K562 (cell line): ENCODE measurements around the gene MEF2B. TPM values are rescaled to one million over a fixed set of nuclear protein-coding genes. Genes with fewer than 3 reads are reported as not detected.

Source experiments
- ARID1B ChIP-seq: fragments of 450-650 bp; IDR thresholded peaks from 2 replicates; pipeline ENCODE4 v1.6.1; 2016; ENCODE audit warnings: antibody characterized with exemption, mild to moderate bottlenecking, inconsistent platforms
- DACH1 ChIP-seq: fragments of 450-650 bp; IDR thresholded peaks from 2 replicates; pipeline ENCODE4 v1.6.1; 2018; ENCODE audit not compliant: partially characterized antibody
- ELF4 ChIP-seq: fragments of 450-650 bp; formaldehyde crosslinking; IDR thresholded peaks from 2 replicates; pipeline ENCODE4 v1.4.0; 2022; ENCODE audit warnings: missing genetic modification characterization
- GABPB1 ChIP-seq: sonication (generic); formaldehyde crosslinking; IDR thresholded peaks from 2 replicates; pipeline ENCODE4 v1.8.0; 2022; ENCODE audit warnings: mild to moderate bottlenecking, missing genetic modification reagents
- GTF2B ChIP-seq: IDR thresholded peaks from 2 replicates; pipeline ENCODE4 v1.6.1; 2011; ENCODE audit not compliant: insufficient read length; ENCODE audit errors: extremely low read depth
- KDM1A ChIP-seq, 2 experiments: fragments of 450-650 bp; IDR thresholded peaks; 2 replicates each; pipeline ENCODE4 v1.6.1; 2016; ENCODE audit warnings: mild to moderate bottlenecking in 2 of 2
- MAFG ChIP-seq: fragments of 450-650 bp; conservative IDR thresholded peaks from 2 replicates; pipeline ENCODE4 v1.6.1; 2016; ENCODE audit warnings: missing genetic modification characterization, missing compliant biosample characterization
- MTA2 ChIP-seq: fragments of 450-650 bp; IDR thresholded peaks from 2 replicates; pipeline ENCODE4 v1.6.1; 2016; ENCODE audit warnings: low read depth
- NCOA2 ChIP-seq, 2 experiments: fragments of 450-650 bp; IDR thresholded peaks; 2 replicates each; pipeline ENCODE4 v1.6.1; 2018; ENCODE audit warnings: mild to moderate bottlenecking in 2 of 2, moderate library complexity in 1 of 2; ENCODE audit not compliant: partially characterized antibody in 2 of 2
- RAD21 ChIP-seq, 2 experiments: fragments of 250-450 bp in 1 of 2; fragments of 450-650 bp in 1 of 2; sonication (Bioruptor Pico) in 1 of 2; formaldehyde crosslinking in 1 of 2; IDR thresholded peaks in 1 of 2; conservative IDR thresholded peaks in 1 of 2; 2 replicates each; pipeline versions ENCODE4 v1.4.0 to v1.8.0; 2020 to 2022; ENCODE audit warnings: mild to moderate bottlenecking in 2 of 2, moderate library complexity in 1 of 2
- SIN3A ChIP-seq, 2 experiments: fragments of 150-350 bp in 1 of 2; IDR thresholded peaks; 2 replicates each; pipeline ENCODE4 v1.6.1; 2011 to 2016; ENCODE audit warnings: borderline replicate concordance in 2 of 2, low read depth in 2 of 2, low read length in 2 of 2, mild to moderate bottlenecking in 2 of 2, moderate library complexity in 2 of 2; ENCODE audit not compliant: control insufficient read depth in 1 of 2
- SMAD1 ChIP-seq: fragments of 150-350 bp; IDR thresholded peaks from 2 replicates; pipeline ENCODE4 v1.6.1; 2014; ENCODE audit warnings: low read length, low read depth; ENCODE audit not compliant: partially characterized antibody
- TAF15 ChIP-seq: fragments of 200-400 bp; formaldehyde crosslinking; IDR thresholded peaks from 2 replicates; pipeline ENCODE4 v1.6.1; 2017; ENCODE audit warnings: mild to moderate bottlenecking, low read depth, low read length, moderate library complexity
- ZBTB40 ChIP-seq, 2 experiments: fragments of 450-650 bp in 1 of 2; sonication (generic) in 1 of 2; formaldehyde crosslinking in 1 of 2; IDR thresholded peaks; 2 replicates each; pipeline versions ENCODE4 v1.7.1 to v1.9.0; 2016 to 2022; ENCODE audit warnings: inconsistent platforms in 1 of 2, mild to moderate bottlenecking in 1 of 2, missing genetic modification reagents in 1 of 2
- ZNF253 ChIP-seq: fragments of 250-450 bp; sonication (Bioruptor Pico); conservative IDR thresholded peaks from 2 replicates; pipeline ENCODE4 v1.6.1; 2021; ENCODE audit warnings: mild to moderate bottlenecking
- ZNF282 ChIP-seq: sonication (generic); formaldehyde crosslinking; IDR thresholded peaks from 2 replicates; pipeline ENCODE4 v1.8.1; 2023; ENCODE audit warnings: missing genetic modification reagents
- ZNF3 ChIP-seq: fragments of 250-450 bp; sonication (Bioruptor Pico); IDR thresholded peaks from 2 replicates; pipeline ENCODE4 v1.5.0; 2021; ENCODE audit warnings: mild to moderate bottlenecking, moderate library complexity
- ZNF408 ChIP-seq: fragments of 250-450 bp; sonication (Bioruptor Pico); IDR thresholded peaks from 2 replicates; pipeline ENCODE4 v1.4.0; 2020; ENCODE audit warnings: low read depth, mild to moderate bottlenecking, moderate library complexity
- ZNF830 ChIP-seq: fragments of 250-450 bp; sonication (Bioruptor Pico); IDR thresholded peaks from 2 replicates; pipeline ENCODE4 v1.5.0; 2021; ENCODE audit warnings: mild to moderate bottlenecking
- polyA plus RNA-seq, 8 experiments: library from polyadenylated mRNA; depleted of rRNA in 4 of 8; stranded (reverse) in 5 of 8; unstranded in 3 of 8; fragments of >200 nt; fragmentation: Nextera tagmentation in 2 of 8; fragmentation: Illumina TruSeq in 1 of 8; extraction: Ambion mirVana in 2 of 8; extraction: Trizol in 1 of 8; gene quantifications; 2 replicates each; pipeline versions ENCODE4 v1.2.1 to v1.2.3, GENCODE V29; 2011 to 2014; ENCODE audit warnings: inconsistent platforms in 1 of 8, missing spikeins in 1 of 8
- total RNA-seq, 7 experiments: library from RNA; depleted of rRNA in 6 of 7; stranded (reverse); fragments of >200 nt in 6 of 7; fragmentation: Illumina TruSeq in 2 of 7; extraction: Trizol in 2 of 7; gene quantifications; 2 replicates each; pipeline versions ENCODE4 v1.2.1 to v1.2.3, GENCODE V29; 2011 to 2021; ENCODE audit warnings: low replicate concordance in 1 of 7

MEF2B gene
- total and polyA plus RNA-seq, 9 of the 15 experiments (the other 6 are each of a cell fraction or from before 2014, with no cell fraction given), result 0.14 to 1.9 (median 0.71) TPM; not detected in 3

GRCh38 chr19:19105365-19106055 is 64.6 kb downstream of the MEF2B start (continued):
- TF ChIP-seq ZNF282 (no peak), ELF4 (CRISPR knock-in tag) (no peak), ZNF3 (CRISPR knock-in tag) (no peak), DACH1 (no peak), SMAD1 (no peak), ZNF830 (CRISPR knock-in tag) (no peak), SIN3A (IDR thresholded peaks at IDR 0.05; ENCODE audit: borderline replicate concordance in 2 of 2, control insufficient read depth in 1 of 2, low read depth in 2 of 2, low read length in 2 of 2) (peak in 1 of 2 experiments; percentile 64; a peak in 1 of 4 replicates), GTF2B (no peak), GABPB1 (CRISPR knock-in tag) (peak; percentile 66; the same call in 1 of the 2 replicates), RAD21 (CRISPR knock-in tag; conservative IDR thresholded peaks at IDR 0.05 in 1 of 2, IDR thresholded peaks at IDR 0.05 in 1 of 2) (no peak), MTA2 (no peak), MAFG (tag) (no peak), ZNF408 (CRISPR knock-in tag) (no peak), NCOA2 (IDR thresholded peaks at IDR 0.05; ENCODE audit: partially characterized antibody in 2 of 2) (no peak), ARID1B (peak; percentile 41; the same call in 1 of the 2 replicates), ZNF253 (CRISPR knock-in tag) (no peak), ZBTB40 (IDR thresholded peaks at IDR 0.05) (peak; percentile 26; the same call in 1 of the 2 replicates), ZBTB40 (CRISPR knock-in tag; IDR thresholded peaks at IDR 0.05) (no peak), TAF15 (no peak), KDM1A (IDR thresholded peaks at IDR 0.05) (0 out of 4 replicates have a peak, but pooled peaks of 1 of the 2 experiments have one; percentile 20)
